Keratinocyte (primary cell): ENCODE measurements around the gene ZFYVE28. TPM values are rescaled to one million over a fixed set of nuclear protein-coding genes. Genes with fewer than 3 reads are reported as not detected.

Source experiments
- DNase-seq: peaks from one replicate; pipeline ENCODE4 v3.0.0-alpha.2; 2011; ENCODE audit warnings: low read depth, missing footprints, low spot score
- FAIRE-seq: peaks from 2 replicates; lab custom pipeline; 2011; peaks lifted over from hg19 to GRCh38; lab: Jason Lieb, UNC
- H2AFZ ChIP-seq: 2 replicates; pipeline ENCODE4 v1.6.0; 2012; ENCODE audit warnings: low read length, control low read depth, inconsistent platforms; ENCODE audit not compliant: control insufficient read depth
- H3K27ac ChIP-seq: 2 replicates; pipeline ENCODE4 v1.5.1; 2011; ENCODE audit warnings: low read length; ENCODE audit not compliant: control insufficient read depth, insufficient read depth
- H3K27me3 ChIP-seq: 3 replicates; pipeline ENCODE4 v1.6.0; 2011; ENCODE audit warnings: low read length; ENCODE audit not compliant: control insufficient read depth, insufficient read depth; ENCODE audit errors: extremely low read depth
- H3K36me3 ChIP-seq, 2 experiments: 2 replicates in 1 of 2; 3 replicates in 1 of 2; pipeline ENCODE4 v1.5.1; 2011; ENCODE audit warnings: low read length in 2 of 2, mild to moderate bottlenecking in 1 of 2; ENCODE audit not compliant: control insufficient read depth in 2 of 2, insufficient read depth in 2 of 2; ENCODE audit errors: extremely low read depth in 1 of 2
- H3K4me1 ChIP-seq: 3 replicates; pipeline ENCODE4 v1.5.1; 2011; ENCODE audit warnings: low read length; ENCODE audit not compliant: control insufficient read depth, insufficient read depth; ENCODE audit errors: extremely low read depth
- H3K4me2 ChIP-seq: 3 replicates; pipeline ENCODE4 v1.6.0; 2011; ENCODE audit warnings: low read depth, low read length; ENCODE audit not compliant: control insufficient read depth, insufficient read depth; ENCODE audit errors: extremely low read depth
- H3K4me3 ChIP-seq, 3 experiments: fragments of 200-600 bp in 1 of 3; sonication (generic) in 1 of 3; 2 replicates in 2 of 3; 3 replicates in 1 of 3; pipeline ENCODE4 v1.5.1; 2011 to 2016; ENCODE audit warnings: low read length in 3 of 3, mild to moderate bottlenecking in 3 of 3, control low read depth in 2 of 3, inconsistent platforms in 1 of 3, low read depth in 1 of 3, mixed read lengths in 1 of 3, mixed run types in 1 of 3, moderate library complexity in 1 of 3; ENCODE audit not compliant: control insufficient read depth in 2 of 3, insufficient read depth in 2 of 3; ENCODE audit errors: extremely low read depth in 1 of 3
- H3K79me2 ChIP-seq: 2 replicates; pipeline ENCODE4 v1.6.0; 2012; ENCODE audit warnings: low read length; ENCODE audit not compliant: control insufficient read depth, insufficient read depth
- H3K9ac ChIP-seq: 3 replicates; pipeline ENCODE4 v1.6.0; 2011; ENCODE audit warnings: low read length; ENCODE audit not compliant: control insufficient read depth, insufficient read depth; ENCODE audit errors: extremely low read depth
- H3K9me1 ChIP-seq: 3 replicates; pipeline ENCODE4 v1.6.0; 2011; ENCODE audit warnings: low read length; ENCODE audit not compliant: control insufficient read depth, insufficient read depth; ENCODE audit errors: extremely low read depth
- H3K9me3 ChIP-seq: 2 replicates; pipeline ENCODE4 v1.5.1; 2012; ENCODE audit warnings: low read depth, low read length; ENCODE audit not compliant: control insufficient read depth
- H4K20me1 ChIP-seq: 3 replicates; pipeline ENCODE4 v1.6.0; 2011; ENCODE audit warnings: low read length; ENCODE audit not compliant: control insufficient read depth, insufficient read depth; ENCODE audit errors: extremely low read depth
- EZH2 ChIP-seq: IDR thresholded peaks from one replicate; pipeline ENCODE4 v1.6.1; 2012; ENCODE audit warnings: inconsistent platforms, mild to moderate bottlenecking, low read length, moderate library complexity
- dilution Hi-C: fragments of 300-500 bp; cut with MboI; formaldehyde crosslinking; loops from one replicate; pipeline ENCODE4 v1.7.0; 2020; ENCODE audit warnings: low sequenced_read_pairs; ENCODE audit not compliant: extremely low pct_ligation_motif_present
- polyA plus RNA-seq, 5 experiments: library from polyadenylated mRNA; depleted of rRNA in 3 of 5; stranded (reverse) in 3 of 5; stranded (forward) in 1 of 5; unstranded in 1 of 5; fragments of >200 nt; gene quantifications; 1 replicate in 1 of 5; 2 replicates in 3 of 5; 3 replicates in 1 of 5; pipeline versions ENCODE4 v1.2.1 to v1.2.3, GENCODE V29; 2011 to 2012; ENCODE audit warnings: missing spikeins in 2 of 5, low read depth in 1 of 5, low replicate concordance in 1 of 5
- TF ChIP-seq, protein P1 (sequence below), 3 experiments: IDR thresholded peaks in 1 of 3; conservative IDR thresholded peaks in 1 of 3; optimal IDR thresholded peaks in 1 of 3; 2 replicates in 2 of 3; 3 replicates in 1 of 3; pipeline versions ENCODE3 to v1.5.1; 2011; ENCODE audit warnings: low read length in 3 of 3, mild to moderate bottlenecking in 3 of 3, moderate library complexity in 2 of 3, control low read depth in 1 of 3, inconsistent platforms in 1 of 3; ENCODE audit not compliant: insufficient read depth in 2 of 3; ENCODE audit errors: extremely low read depth in 1 of 3

The ZFYVE28 gene
- polyA plus RNA-seq, 1 donor (not counting 4 experiments of a cell fraction or from before 2014, with no cell fraction given) = 0.33 TPM

DNA sequence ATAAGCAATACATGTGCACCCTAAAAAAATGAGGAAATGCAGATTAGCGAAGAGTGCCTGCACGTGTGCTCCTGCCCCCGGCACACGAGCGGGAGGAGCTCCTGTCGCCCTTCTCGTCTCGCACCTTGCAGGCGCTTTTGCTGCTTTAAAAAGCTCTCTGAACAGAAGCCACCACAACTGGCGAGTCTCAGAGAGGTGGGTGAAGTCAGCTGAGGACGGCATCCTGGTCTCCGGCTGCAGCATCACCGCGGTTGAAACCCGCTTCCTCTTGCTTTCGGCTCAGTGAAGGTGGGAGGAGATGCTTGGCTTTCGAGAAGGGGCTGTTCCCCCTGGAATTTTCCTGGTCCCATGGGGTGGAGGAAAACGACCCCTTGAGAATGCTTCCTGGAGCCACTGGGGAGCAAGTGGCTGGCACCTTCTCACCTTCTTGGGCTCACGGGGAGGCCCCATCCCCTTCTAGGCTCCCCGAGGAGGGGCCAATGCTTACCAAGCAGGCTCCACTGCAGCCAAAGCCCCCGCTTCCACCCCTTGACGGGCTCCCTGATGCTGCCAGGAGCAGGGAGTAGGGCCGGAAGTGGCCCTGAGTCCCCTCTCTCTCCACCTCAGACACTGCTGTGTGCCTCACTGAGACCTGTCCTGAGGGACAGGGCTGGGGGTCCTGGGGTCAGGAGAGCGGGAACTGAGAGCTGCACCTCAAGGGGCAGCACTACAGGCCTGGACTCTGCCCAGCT lies 127.3 kb downstream of the ZFYVE28 start:
- Histone ChIP-seq H3K9me3 (no peaks in the 10 kb centered on the region), H3K4me3 (no peak overlapping the region), H4K20me1 (no peaks in the 10 kb centered on the region), H2AFZ (no peak overlapping the region), H3K9ac (no peak overlapping the region), H3K4me1 (no peaks in the 10 kb centered on the region), H3K27me3 (peaks cover 9% of the 10 kb centered on the region), H3K36me3 (no peaks in the 10 kb centered on the region), H3K27ac (no peak overlapping the region), H3K79me2 (no peaks in the 10 kb centered on the region), H3K9me1 (no peaks in the 10 kb centered on the region), H3K4me2 (no peak overlapping the region)
- TF ChIP-seq, protein P1, sequence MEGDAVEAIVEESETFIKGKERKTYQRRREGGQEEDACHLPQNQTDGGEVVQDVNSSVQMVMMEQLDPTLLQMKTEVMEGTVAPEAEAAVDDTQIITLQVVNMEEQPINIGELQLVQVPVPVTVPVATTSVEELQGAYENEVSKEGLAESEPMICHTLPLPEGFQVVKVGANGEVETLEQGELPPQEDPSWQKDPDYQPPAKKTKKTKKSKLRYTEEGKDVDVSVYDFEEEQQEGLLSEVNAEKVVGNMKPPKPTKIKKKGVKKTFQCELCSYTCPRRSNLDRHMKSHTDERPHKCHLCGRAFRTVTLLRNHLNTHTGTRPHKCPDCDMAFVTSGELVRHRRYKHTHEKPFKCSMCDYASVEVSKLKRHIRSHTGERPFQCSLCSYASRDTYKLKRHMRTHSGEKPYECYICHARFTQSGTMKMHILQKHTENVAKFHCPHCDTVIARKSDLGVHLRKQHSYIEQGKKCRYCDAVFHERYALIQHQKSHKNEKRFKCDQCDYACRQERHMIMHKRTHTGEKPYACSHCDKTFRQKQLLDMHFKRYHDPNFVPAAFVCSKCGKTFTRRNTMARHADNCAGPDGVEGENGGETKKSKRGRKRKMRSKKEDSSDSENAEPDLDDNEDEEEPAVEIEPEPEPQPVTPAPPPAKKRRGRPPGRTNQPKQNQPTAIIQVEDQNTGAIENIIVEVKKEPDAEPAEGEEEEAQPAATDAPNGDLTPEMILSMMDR (optimal IDR thresholded peaks at IDR 0.05 in 1 of 3, IDR thresholded peaks at IDR 0.05 in 1 of 3, conservative IDR thresholded peaks at IDR 0.05 in 1 of 3; ENCODE audit: extremely low read depth in 1 of 3, insufficient read depth in 2 of 3, low read length in 3 of 3) = no peak
- TF ChIP-seq EZH2 = no peak
- FAIRE-seq (no peak), DNase-seq (no peak)
- dilution Hi-C loops = no loop called here

DNA sequence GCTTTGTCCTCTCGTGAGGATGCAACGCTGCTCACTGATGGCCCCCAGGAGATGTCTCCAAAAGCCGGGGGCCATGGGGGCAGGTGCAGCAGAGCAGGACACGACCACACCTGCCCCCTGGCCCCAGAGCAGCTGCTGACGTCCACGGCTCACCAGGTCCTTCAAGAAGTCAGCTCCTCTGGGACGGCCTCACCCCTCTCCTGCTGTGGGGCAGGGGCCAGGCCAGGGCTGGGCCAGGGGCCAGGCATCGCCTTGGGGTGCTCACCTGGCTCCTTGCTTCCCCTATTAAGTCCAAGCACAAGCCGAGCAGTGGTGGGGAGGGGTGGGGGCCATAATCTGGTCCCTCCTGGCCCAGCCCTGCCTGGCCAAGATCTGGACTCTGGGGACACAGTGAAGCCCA lies 128.0 kb downstream of the ZFYVE28 start:
- dilution Hi-C loops = no loop called here
- no peak overlapping the region for H3K27ac ChIP-seq

More for the DNA sequence above, 128.0 kb downstream of the ZFYVE28 start:
- FAIRE-seq = no peak
- DNase-seq = no peak
- no peak overlapping the region for H3K4me2 ChIP-seq
- no peak overlapping the region for H3K4me3 ChIP-seq
- H3K9me1 ChIP-seq = no peaks in the 10 kb centered on the region
- no peak overlapping the region for H2AFZ ChIP-seq
- peaks cover 1% of the 10 kb centered on the region for H3K4me1 ChIP-seq
- peaks cover 9% of the 10 kb centered on the region for H3K27me3 ChIP-seq
- H4K20me1 ChIP-seq = no peaks in the 10 kb centered on the region
- H3K36me3 ChIP-seq = no peaks in the 10 kb centered on the region
- TF ChIP-seq, protein P1 (optimal IDR thresholded peaks at IDR 0.05 in 1 of 3, IDR thresholded peaks at IDR 0.05 in 1 of 3, conservative IDR thresholded peaks at IDR 0.05 in 1 of 3; ENCODE audit: extremely low read depth in 1 of 3, insufficient read depth in 2 of 3, low read length in 3 of 3) = no peak
- TF ChIP-seq EZH2 = no peak
- H3K9me3 ChIP-seq = no peaks in the 10 kb centered on the region
- no peaks in the 10 kb centered on the region for H3K79me2 ChIP-seq
- no peak overlapping the region for H3K9ac ChIP-seq
